ENCODE measurements around the gene SMAD6. TPM values are rescaled to one million over a fixed set of nuclear protein-coding genes. Genes with fewer than 3 reads are reported as not detected.

The SMAD6 gene
- total and polyA plus RNA-seq, 10 of the 15 experiments (the other 5 are each of a cell fraction or from before 2014, with no cell fraction given): under 0.01 to 0.10 (median 0.03) TPM; not detected in 7

GRCh38 chr15:66758844-66759243 lies 56.8 kb downstream of the SMAD6 start:
- no peak overlapping the region for H3K9ac ChIP-seq (ENCODE audit: control insufficient read depth, insufficient read depth, low read length)
- H4K20me1 ChIP-seq (ENCODE audit: control insufficient read depth, insufficient read depth): no peaks in the 10 kb centered on the region
- TF ChIP-seq PBX3 (IDR thresholded peaks at IDR 0.05; ENCODE audit: insufficient replicate concordance, low read depth, low read length) (no peak), RAD51 (IDR thresholded peaks at IDR 0.05) (no peak), STAT3 (IDR thresholded peaks at IDR 0.05; ENCODE audit: low read depth, low read length) (no peak)
- WGBS (ENCODE audit: insufficient coverage, insufficient replicate concordance, low lambda C conversion rate, missing lambda C conversion rate): 27% methylated on average over 3 of the region's 3 CpGs
- H3K4me2 ChIP-seq (ENCODE audit: control insufficient read depth, insufficient read depth): no peak overlapping the region
- H3K4me1 ChIP-seq (ENCODE audit: control insufficient read depth, insufficient read depth, low read length): peaks cover 6% of the 10 kb centered on the region
- ChIA-PET CTCF (interaction anchor here (0.6 to 0.9 kb wide), 2 partner anchors 52 to 93 kb away, joined by 3 read pairs; no protein-coding TSS in a partner anchor), POLR2A (no interaction called here), SMC1A (ENCODE audit: uncharacterized antibody, unreplicated experiment) (no interaction called here), RAD21 (ENCODE audit: unreplicated experiment) (no interaction called here)
- in situ Hi-C loops (cut with MboI) (loop anchor here (25.0 kb wide), 1 partner anchor 147 kb away; no protein-coding TSS in a partner anchor), intact Hi-C loops (cut with micrococcal nuclease; ENCODE audit: unreplicated experiment) (no loop called here)
- H3K9me3 ChIP-seq (replicated peaks; ENCODE audit: control insufficient read depth, insufficient read depth, low read length): peaks cover 12% of the 10 kb centered on the region; the same call in 2 of the 3 replicates
- no peak overlapping the region for H3K4me3 ChIP-seq
- H3K36me3 ChIP-seq (ENCODE audit: control insufficient read depth in 2 of 2, insufficient read depth in 2 of 2, low read length in 1 of 2): no peaks in the 10 kb centered on the region
- DNase-seq (ENCODE audit: low read depth, low spot score): no peak
- peaks cover 0 to 3% of the 10 kb centered on the region in 2 experiments; a peak in 2 of 4 replicates for H3K27me3 ChIP-seq (replicated peaks in 1 of 2; ENCODE audit: control insufficient read depth in 2 of 2, insufficient read depth in 2 of 2, low read length in 1 of 2)
- FAIRE-seq: no peak
- no peak for ATAC-seq
- H3K27ac ChIP-seq (ENCODE audit: control insufficient read depth, insufficient read depth): no peak overlapping the region
- no peaks in the 10 kb centered on the region for H3K79me2 ChIP-seq (ENCODE audit: control insufficient read depth, insufficient read depth, low read length)
- BruUV-seq (replicated peaks): no TSS peak
- no peak overlapping the region for H2AFZ ChIP-seq (ENCODE audit: control insufficient read depth, low read depth, low read length)

- RAD21 ChIA-PET (ENCODE audit: unreplicated experiment): interaction anchor here (1.0 kb wide), 1 partner anchor 326 kb away, joined by 3 read pairs; no protein-coding TSS in a partner anchor
- no peaks in the 10 kb centered on the region for H3K36me3 ChIP-seq (ENCODE audit: control insufficient read depth in 2 of 2, insufficient read depth in 2 of 2, low read length in 1 of 2)
- SMC1A ChIA-PET (ENCODE audit: uncharacterized antibody, unreplicated experiment): interaction anchor here (1.4 kb wide), 1 partner anchor 15 kb away, joined by 3 read pairs; no protein-coding TSS in a partner anchor
- no peak overlapping the region for H3K4me3 ChIP-seq
- no peak overlapping the region for H3K4me2 ChIP-seq (ENCODE audit: control insufficient read depth, insufficient read depth)
- no peaks in the 10 kb centered on the region for H4K20me1 ChIP-seq (ENCODE audit: control insufficient read depth, insufficient read depth)
- DNase-seq (ENCODE audit: low read depth, low spot score) (no peak), ATAC-seq (no peak), FAIRE-seq (no peak)
- CTCF ChIA-PET: interaction anchor here (1.0 kb wide), 1 partner anchor 88 kb away, joined by 3 read pairs; no protein-coding TSS in a partner anchor
- no peak overlapping the region for H3K27ac ChIP-seq (ENCODE audit: control insufficient read depth, insufficient read depth)
- in situ Hi-C loops (cut with MboI): loop anchor here (25.0 kb wide), 1 partner anchor 148 kb away; no protein-coding TSS in a partner anchor
- 43% methylated on average over 16 of the region's 16 CpGs for WGBS (ENCODE audit: insufficient coverage, insufficient replicate concordance, low lambda C conversion rate, missing lambda C conversion rate)
- H3K9ac ChIP-seq (ENCODE audit: control insufficient read depth, insufficient read depth, low read length): no peak overlapping the region
- peaks cover 6% of the 10 kb centered on the region for H3K4me1 ChIP-seq (ENCODE audit: control insufficient read depth, insufficient read depth, low read length)
- H3K9me3 ChIP-seq (replicated peaks; ENCODE audit: control insufficient read depth, insufficient read depth, low read length): peaks cover 5% of the 10 kb centered on the region; the same call in 2 of the 3 replicates
- H2AFZ ChIP-seq (ENCODE audit: control insufficient read depth, low read depth, low read length): no peak overlapping the region
- BruUV-seq (replicated peaks): no TSS peak
- H3K27me3 ChIP-seq (replicated peaks in 1 of 2; ENCODE audit: control insufficient read depth in 2 of 2, insufficient read depth in 2 of 2, low read length in 1 of 2): peaks cover 0 to 3% of the 10 kb centered on the region in 2 experiments; a peak in 2 of 4 replicates
- intact Hi-C loops (cut with micrococcal nuclease; ENCODE audit: unreplicated experiment): no loop called here
- POLR2A ChIA-PET: no interaction called here
- H3K79me2 ChIP-seq (ENCODE audit: control insufficient read depth, insufficient read depth, low read length): no peaks in the 10 kb centered on the region
- TF ChIP-seq HDAC2 (IDR thresholded peaks at IDR 0.05) (no peak), ATF3 (IDR thresholded peaks at IDR 0.05; ENCODE audit: borderline replicate concordance, extremely low read depth, low read depth, low read length) (no peak), RCOR1 (conservative IDR thresholded peaks at IDR 0.05; ENCODE audit: low read depth, low read length) (no peak), SMC3 (IDR thresholded peaks at IDR 0.05; ENCODE audit: borderline replicate concordance, low read length) (no peak), BMI1 (IDR thresholded peaks at IDR 0.05; ENCODE audit: borderline replicate concordance) (no peak), IKZF2 (IDR thresholded peaks at IDR 0.05) (no peak), SPI1 (IDR thresholded peaks at IDR 0.05; ENCODE audit: borderline replicate concordance, insufficient read depth, low read depth, low read length) (no peak)
Measured at GRCh38 chr15:66760097-66760967, 58.3 kb downstream of the SMAD6 start.

Measured in GM12878 (cell line).